Caco-2 (cell line): ENCODE results near the gene C19orf44. TPM values are rescaled to one million over a fixed set of nuclear protein-coding genes. Genes with fewer than 3 reads are reported as not detected.
A peak's percentile ranks its signal among the peaks of the same experiment; 100 is the strongest.

Experiments used
- BruUV-seq: library from RNA; stranded (reverse); fragments of 400-500 nt; replicated peaks from 2 replicates; lab custom pipeline; 2021; lab: Mats Ljungman, UMichigan
- CTCF ChIA-PET: fragments of 300-600 bp; sonication (Branson Sonifier 250); formaldehyde crosslinking; loops from one replicate; lab custom pipeline; 2022; ENCODE audit warnings: antibody characterized with exemption; lab: Charles Lee
- POLR2A ChIA-PET: fragments of 300-600 bp; sonication (Branson Sonifier 250); formaldehyde crosslinking; loops from one replicate; lab custom pipeline; 2022; ENCODE audit warnings: antibody characterized with exemption; lab: Charles Lee
- DNase-seq, 2 experiments: peaks; one replicate each; pipeline versions ENCODE4 v3.0.0 to v3.0.0-alpha.2; 2020 to 2022
- H3K27me3 ChIP-seq: replicated peaks from 2 replicates; pipeline ENCODE4 v1.6.0; 2011; ENCODE audit warnings: low read length; ENCODE audit not compliant: control insufficient read depth, insufficient read depth
- H3K36me3 ChIP-seq: 2 replicates; pipeline ENCODE4 v1.5.1; 2011; ENCODE audit warnings: low read length; ENCODE audit not compliant: control insufficient read depth, insufficient read depth
- H3K4me1 ChIP-seq: fragments of 250-450 bp; sonication (Bioruptor Pico); 2 replicates; pipeline ENCODE4 v1.5.1; 2020; ENCODE audit warnings: mild to moderate bottlenecking
- H3K4me3 ChIP-seq: 2 replicates; pipeline ENCODE4 v1.5.1; 2011; ENCODE audit warnings: low read depth, mild to moderate bottlenecking, control low read depth, low read length
- H3K9me3 ChIP-seq: fragments of 250-450 bp; sonication (Bioruptor Pico); 2 replicates; pipeline ENCODE4 v1.5.1; 2020; ENCODE audit warnings: mild to moderate bottlenecking, moderate library complexity
- H3K27ac Mint-ChIP-seq: one replicate; pipeline ENCODE4 v1.8.0; 2022; ENCODE audit warnings: mixed read lengths; ENCODE audit not compliant: unreplicated experiment
- H3K27me3 Mint-ChIP-seq: one replicate; pipeline ENCODE4 v1.8.0; 2022; ENCODE audit warnings: mixed read lengths; ENCODE audit not compliant: insufficient read depth, unreplicated experiment
- H3K36me3 Mint-ChIP-seq: one replicate; pipeline ENCODE4 v1.8.0; 2022; ENCODE audit warnings: mild to moderate bottlenecking, mixed read lengths; ENCODE audit not compliant: insufficient read depth, unreplicated experiment
- H3K4me1 Mint-ChIP-seq: one replicate; pipeline ENCODE4 v1.8.0; 2022; ENCODE audit warnings: low read depth, mixed read lengths; ENCODE audit not compliant: unreplicated experiment
- H3K4me3 Mint-ChIP-seq: one replicate; pipeline ENCODE4 v1.8.0; 2022; ENCODE audit warnings: mild to moderate bottlenecking, moderate library complexity, mixed read lengths; ENCODE audit not compliant: unreplicated experiment
- H3K9me3 Mint-ChIP-seq: one replicate; pipeline ENCODE4 v1.8.0; 2022; ENCODE audit warnings: mixed read lengths; ENCODE audit not compliant: unreplicated experiment
- intact Hi-C: fragments of 100-400 bp; cut with micrococcal nuclease; formaldehyde crosslinking; loops from one replicate; pipeline ENCODE4 v1.10.0; 2022; ENCODE audit not compliant: unreplicated experiment
- total RNA-seq: library from RNA; stranded (reverse); gene quantifications from 2 replicates; pipeline ENCODE4 v1.2.3, GENCODE V29; 2022
- TF ChIP-seq, protein P1 (sequence below), 2 experiments: fragments of 200-600 bp in 1 of 2; IDR thresholded peaks; 1 replicate in 1 of 2; 2 replicates in 1 of 2; pipeline versions ENCODE4 v1.5.1 to v1.8.0; 2011 to 2022; ENCODE audit warnings: antibody characterized with exemption in 1 of 2, control low read depth in 1 of 2, inconsistent platforms in 1 of 2, low read depth in 1 of 2, low read length in 1 of 2, mild to moderate bottlenecking in 1 of 2, moderate library complexity in 1 of 2; ENCODE audit not compliant: insufficient read depth in 1 of 2, severe bottlenecking in 1 of 2, unreplicated experiment in 1 of 2

C19orf44 gene
- total RNA-seq, 1 experiment from 2014 or later = 3.4 TPM

DNA sequence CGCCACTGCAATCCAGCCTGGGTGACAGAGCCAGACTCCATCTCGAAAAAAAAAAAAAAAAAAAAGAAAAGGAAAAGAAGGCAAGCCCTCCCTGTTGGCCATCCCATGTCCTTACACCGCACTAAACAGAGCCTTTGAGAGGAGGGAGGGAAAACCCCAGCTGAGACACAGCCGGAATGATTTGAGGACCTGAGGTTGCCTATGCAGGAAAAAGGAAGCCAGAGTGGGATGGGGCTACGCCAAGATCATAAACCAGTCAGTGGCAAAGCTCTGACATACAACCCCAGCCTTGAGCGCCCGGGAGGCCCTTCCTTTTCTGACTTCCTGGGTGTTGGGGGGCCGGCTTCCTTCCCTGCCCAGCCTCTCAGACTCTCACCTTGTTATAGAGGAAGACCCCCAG is 58.6 kb downstream of the C19orf44 start:
- H3K4me3 Mint-ChIP-seq = no peak overlapping the region
- intact Hi-C loops = no loop called here
- H3K27me3 Mint-ChIP-seq = no peaks in the 10 kb centered on the region
- no peak for DNase-seq
- TF ChIP-seq, protein P1, sequence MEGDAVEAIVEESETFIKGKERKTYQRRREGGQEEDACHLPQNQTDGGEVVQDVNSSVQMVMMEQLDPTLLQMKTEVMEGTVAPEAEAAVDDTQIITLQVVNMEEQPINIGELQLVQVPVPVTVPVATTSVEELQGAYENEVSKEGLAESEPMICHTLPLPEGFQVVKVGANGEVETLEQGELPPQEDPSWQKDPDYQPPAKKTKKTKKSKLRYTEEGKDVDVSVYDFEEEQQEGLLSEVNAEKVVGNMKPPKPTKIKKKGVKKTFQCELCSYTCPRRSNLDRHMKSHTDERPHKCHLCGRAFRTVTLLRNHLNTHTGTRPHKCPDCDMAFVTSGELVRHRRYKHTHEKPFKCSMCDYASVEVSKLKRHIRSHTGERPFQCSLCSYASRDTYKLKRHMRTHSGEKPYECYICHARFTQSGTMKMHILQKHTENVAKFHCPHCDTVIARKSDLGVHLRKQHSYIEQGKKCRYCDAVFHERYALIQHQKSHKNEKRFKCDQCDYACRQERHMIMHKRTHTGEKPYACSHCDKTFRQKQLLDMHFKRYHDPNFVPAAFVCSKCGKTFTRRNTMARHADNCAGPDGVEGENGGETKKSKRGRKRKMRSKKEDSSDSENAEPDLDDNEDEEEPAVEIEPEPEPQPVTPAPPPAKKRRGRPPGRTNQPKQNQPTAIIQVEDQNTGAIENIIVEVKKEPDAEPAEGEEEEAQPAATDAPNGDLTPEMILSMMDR (IDR thresholded peaks at IDR 0.05; ENCODE audit: insufficient read depth in 1 of 2, low read depth in 1 of 2, low read length in 1 of 2, severe bottlenecking in 1 of 2, unreplicated experiment in 1 of 2) = no peak
- BruUV-seq = no TSS peak
- H3K4me3 ChIP-seq = no peak overlapping the region
- no peaks in the 10 kb centered on the region for H3K4me1 ChIP-seq
- no peak overlapping the region for H3K27ac Mint-ChIP-seq
- ChIA-PET CTCF (no interaction called here), POLR2A (no interaction called here)
- H3K27me3 ChIP-seq = no peaks in the 10 kb centered on the region
- no peaks in the 10 kb centered on the region for H3K9me3 Mint-ChIP-seq
- no peaks in the 10 kb centered on the region for H3K4me1 Mint-ChIP-seq
- H3K9me3 ChIP-seq = no peaks in the 10 kb centered on the region
- H3K36me3 Mint-ChIP-seq = peaks cover 38% of the 10 kb centered on the region
- peaks cover 1% of the 10 kb centered on the region; the same call in 1 of the 2 replicates for H3K36me3 ChIP-seq

DNA sequence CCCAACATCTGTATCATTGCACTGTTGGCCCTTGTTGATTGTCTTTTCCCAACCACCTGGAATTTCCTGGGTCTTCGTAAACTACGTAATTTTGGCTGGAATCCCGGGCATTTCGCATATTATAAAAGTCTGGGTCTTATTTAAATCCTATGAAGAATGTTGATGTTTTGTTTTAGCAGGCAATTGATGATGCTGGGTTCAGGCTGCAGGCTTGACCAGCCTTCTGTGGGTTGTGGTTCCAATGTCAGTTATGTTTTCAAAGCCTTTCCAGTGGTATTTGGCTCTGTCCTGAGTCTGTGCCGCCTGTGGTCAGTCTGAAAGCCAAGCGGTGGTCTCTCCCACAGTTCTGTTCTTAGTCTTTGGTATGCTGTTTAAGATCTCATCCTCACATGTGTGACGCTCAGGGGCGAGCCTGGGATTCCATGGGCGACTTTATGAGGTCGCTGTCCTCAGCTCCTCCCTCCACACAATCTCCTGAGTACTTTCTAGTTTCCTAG is 63.6 kb downstream of the C19orf44 start:
- H3K4me1 Mint-ChIP-seq = peaks cover 2% of the 10 kb centered on the region
- ChIA-PET POLR2A (no interaction called here), CTCF (no interaction called here)
- intact Hi-C loops = no loop called here
- H3K27me3 Mint-ChIP-seq = no peaks in the 10 kb centered on the region
- Histone ChIP-seq H3K4me1 (peaks cover 5% of the 10 kb centered on the region), H3K9me3 (no peaks in the 10 kb centered on the region), H3K27me3 (no peaks in the 10 kb centered on the region), H3K36me3 (peaks cover 4% of the 10 kb centered on the region; the same call in 1 of the 2 replicates), H3K4me3 (no peak overlapping the region)
- no peak for DNase-seq
- H3K9me3 Mint-ChIP-seq = no peaks in the 10 kb centered on the region
- TF ChIP-seq, protein P1 (IDR thresholded peaks at IDR 0.05; ENCODE audit: insufficient read depth in 1 of 2, low read depth in 1 of 2, low read length in 1 of 2, severe bottlenecking in 1 of 2, unreplicated experiment in 1 of 2) = no peak
- peak overlapping the region; percentile 37 for H3K27ac Mint-ChIP-seq
- no peak overlapping the region for H3K4me3 Mint-ChIP-seq
- BruUV-seq = no TSS peak
- H3K36me3 Mint-ChIP-seq = peaks cover 67% of the 10 kb centered on the region

DNA sequence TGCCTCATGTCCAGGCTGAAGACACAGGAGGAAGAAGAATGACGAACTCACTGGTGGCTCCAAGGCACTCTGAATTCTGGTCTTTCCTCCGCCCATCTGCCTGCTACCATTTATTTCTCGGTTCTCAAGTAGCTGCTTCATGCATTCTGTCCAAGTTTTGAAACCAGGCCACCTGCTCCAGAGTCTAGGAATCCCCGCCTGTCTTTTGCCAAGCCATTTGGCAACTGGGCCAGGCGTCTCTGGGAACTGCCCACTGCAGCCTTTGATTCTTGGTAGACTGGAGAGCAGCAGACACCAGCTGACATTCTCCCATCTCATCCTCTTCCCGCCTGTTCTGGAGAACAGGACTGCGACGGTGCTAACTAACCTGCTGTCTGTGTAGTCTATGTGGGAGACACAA is 65.2 kb downstream of the C19orf44 start:
- Histone ChIP-seq H3K4me3 (no peak overlapping the region), H3K9me3 (no peaks in the 10 kb centered on the region), H3K27me3 (no peaks in the 10 kb centered on the region), H3K36me3 (peaks cover 5% of the 10 kb centered on the region), H3K4me1 (peaks cover 8% of the 10 kb centered on the region)
- H3K4me3 Mint-ChIP-seq = no peak overlapping the region
- H3K27ac Mint-ChIP-seq = no peak overlapping the region
- ChIA-PET POLR2A (no interaction called here), CTCF (no interaction called here)
- no TSS peak for BruUV-seq
- intact Hi-C loops = no loop called here
- H3K27me3 Mint-ChIP-seq = no peaks in the 10 kb centered on the region
- DNase-seq = no peak
- TF ChIP-seq, protein P1 (IDR thresholded peaks at IDR 0.05; ENCODE audit: insufficient read depth in 1 of 2, low read depth in 1 of 2, low read length in 1 of 2, severe bottlenecking in 1 of 2, unreplicated experiment in 1 of 2) = no peak
- no peaks in the 10 kb centered on the region for H3K9me3 Mint-ChIP-seq
- H3K36me3 Mint-ChIP-seq = peaks cover 69% of the 10 kb centered on the region
- H3K4me1 Mint-ChIP-seq = peaks cover 6% of the 10 kb centered on the region
